Hepatocyte (in vitro differentiated cells): Measurements from ENCODE around the gene MATR3. TPM values are rescaled to one million over a fixed set of nuclear protein-coding genes. Genes with fewer than 3 reads are reported as not detected.

ENCODE experiments used
- DNase-seq: peaks from one replicate; pipeline ENCODE4 v3.0.0-alpha.2; 2016; ENCODE audit warnings: low spot score
- H2AFZ ChIP-seq: fragments of 200-600 bp; sonication (generic); 2 replicates; pipeline ENCODE4 v1.6.0; 2016; ENCODE audit warnings: antibody characterized with exemption, mild to moderate bottlenecking
- H3K27ac ChIP-seq: fragments of 200-600 bp; sonication (generic); 2 replicates; pipeline ENCODE4 v1.5.1; 2016; ENCODE audit warnings: mild to moderate bottlenecking
- H3K27me3 ChIP-seq: fragments of 200-600 bp; sonication (generic); 2 replicates; pipeline ENCODE4 v1.6.1; 2016
- H3K36me3 ChIP-seq: fragments of 200-600 bp; sonication (generic); replicated peaks from 2 replicates; pipeline ENCODE4 v1.5.1; 2016; ENCODE audit warnings: low read depth; ENCODE audit not compliant: insufficient read depth
- H3K4me1 ChIP-seq: fragments of 200-600 bp; sonication (generic); 2 replicates; pipeline ENCODE4 v1.5.1; 2016; ENCODE audit warnings: mild to moderate bottlenecking, moderate library complexity; ENCODE audit not compliant: insufficient read depth
- H3K4me2 ChIP-seq: fragments of 200-600 bp; sonication (generic); 2 replicates; pipeline ENCODE4 v1.6.0; 2016
- H3K4me3 ChIP-seq: fragments of 200-600 bp; sonication (generic); 2 replicates; pipeline ENCODE4 v1.5.1; 2016; ENCODE audit warnings: mild to moderate bottlenecking
- H3K79me2 ChIP-seq: fragments of 200-600 bp; sonication (generic); 2 replicates; pipeline ENCODE4 v1.6.0; 2017; ENCODE audit warnings: mild to moderate bottlenecking
- H3K9me2 ChIP-seq: fragments of 200-600 bp; sonication (generic); replicated peaks from 2 replicates; pipeline ENCODE4 v1.6.0; 2017; ENCODE audit warnings: mild to moderate bottlenecking; ENCODE audit not compliant: insufficient read depth
- H3K9me3 ChIP-seq: fragments of 200-600 bp; sonication (generic); 2 replicates; pipeline ENCODE4 v1.5.1; 2016; ENCODE audit warnings: low read depth, mild to moderate bottlenecking
- H4K20me1 ChIP-seq: fragments of 200-600 bp; sonication (generic); 2 replicates; pipeline ENCODE4 v1.6.0; 2016; ENCODE audit warnings: mild to moderate bottlenecking; ENCODE audit not compliant: insufficient read depth, poor library complexity, severe bottlenecking
- EZH2 ChIP-seq: fragments of 200-600 bp; sonication (generic); IDR thresholded peaks from 2 replicates; pipeline ENCODE4 v1.6.1; 2016; ENCODE audit warnings: antibody characterized with exemption, mild to moderate bottlenecking, borderline replicate concordance
- EZH2phosphoT487 ChIP-seq: fragments of 200-600 bp; sonication (generic); IDR thresholded peaks from one replicate; pipeline ENCODE4 v1.6.1; 2018; ENCODE audit warnings: antibody characterized with exemption, mild to moderate bottlenecking, low read depth, moderate library complexity; ENCODE audit not compliant: unreplicated experiment, severe bottlenecking
- WGBS: methylation state at CpG from one replicate; pipeline ENCODE4 v1.1.6; 2016; ENCODE audit warnings: low lambda C conversion rate; ENCODE audit errors: missing lambda C conversion rate; 5-methylcytosine and 5-hydroxymethylcytosine counted together
- polyA plus RNA-seq: library from polyadenylated mRNA; unstranded; fragments of >200 nt; fragmentation: Nextera tagmentation; extraction: Ambion mirVana; gene quantifications from 2 replicates; pipeline ENCODE4 v1.2.1, GENCODE V29; 2016
- total RNA-seq: library from RNA; depleted of rRNA; stranded (reverse); fragments of >200 nt; gene quantifications from 2 replicates; pipeline ENCODE4 v1.2.3, GENCODE V29; 2014
- TF ChIP-seq, protein P1 (sequence below): fragments of 200-600 bp; sonication (generic); IDR thresholded peaks from 2 replicates; pipeline ENCODE4 v1.5.1; 2016; ENCODE audit warnings: antibody characterized with exemption, mild to moderate bottlenecking; ENCODE audit not compliant: poor library complexity

MATR3 gene
- total and polyA plus RNA-seq, 2 experiments from 2014 or later, result 183 to 355 TPM

DNA sequence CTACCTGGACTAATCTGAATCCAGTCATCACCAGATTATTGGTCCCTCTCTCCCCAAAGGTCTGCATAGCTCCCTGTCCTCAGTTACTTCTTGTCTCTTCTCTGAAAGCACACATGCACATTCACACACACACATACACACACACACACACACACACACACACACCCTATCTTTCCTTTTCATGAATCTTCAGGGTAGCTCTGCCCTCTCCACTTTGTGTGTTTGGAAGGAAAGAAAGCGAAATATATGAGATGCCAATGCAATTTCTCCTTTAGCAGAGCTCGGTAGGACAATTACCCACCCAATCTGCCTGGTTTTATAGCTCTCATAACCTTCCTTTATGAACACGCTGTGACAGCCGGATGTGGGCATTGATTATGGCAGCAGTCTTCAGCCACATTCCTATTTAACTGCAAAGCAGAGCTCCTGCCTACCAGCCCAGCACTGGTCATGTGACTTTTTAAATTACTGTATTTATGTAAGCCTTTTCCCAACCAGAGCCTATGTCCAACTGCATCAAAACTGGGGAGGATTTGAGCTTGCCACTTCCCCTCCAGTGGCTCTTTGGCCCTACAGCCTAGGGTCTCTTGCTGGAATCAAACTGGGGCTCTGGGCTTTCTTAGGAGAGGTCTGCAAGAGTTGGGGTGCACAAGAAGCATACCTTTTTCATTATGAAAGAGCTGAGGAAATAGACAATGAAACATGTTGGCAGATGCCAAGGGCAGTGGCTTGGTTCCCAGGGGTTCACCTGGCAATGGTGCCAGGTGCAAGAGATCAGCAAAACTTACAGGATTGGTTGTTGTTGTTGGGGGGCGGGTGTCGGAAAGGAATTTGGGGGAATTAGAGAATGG lies 20.8 kb upstream of the MATR3 start:
- Histone ChIP-seq H3K9me2 (no peaks in the 10 kb centered on the region), H2AFZ (no peak overlapping the region), H3K79me2 (peaks cover 8% of the 10 kb centered on the region), H3K4me1 (peaks cover 17% of the 10 kb centered on the region), H3K27ac (no peak overlapping the region), H3K36me3 (no peaks in the 10 kb centered on the region), H4K20me1 (no peaks in the 10 kb centered on the region), H3K4me3 (no peak overlapping the region), H3K4me2 (peak overlapping the region; percentile 91), H3K9me3 (no peaks in the 10 kb centered on the region), H3K27me3 (no peaks in the 10 kb centered on the region)
- DNase-seq, result peak; percentile 31
- 75% methylated on average over 6 of the region's 6 CpGs for WGBS
- no peak for TF ChIP-seq EZH2
- TF ChIP-seq EZH2phosphoT487, result no peak
- TF ChIP-seq, protein P1, sequence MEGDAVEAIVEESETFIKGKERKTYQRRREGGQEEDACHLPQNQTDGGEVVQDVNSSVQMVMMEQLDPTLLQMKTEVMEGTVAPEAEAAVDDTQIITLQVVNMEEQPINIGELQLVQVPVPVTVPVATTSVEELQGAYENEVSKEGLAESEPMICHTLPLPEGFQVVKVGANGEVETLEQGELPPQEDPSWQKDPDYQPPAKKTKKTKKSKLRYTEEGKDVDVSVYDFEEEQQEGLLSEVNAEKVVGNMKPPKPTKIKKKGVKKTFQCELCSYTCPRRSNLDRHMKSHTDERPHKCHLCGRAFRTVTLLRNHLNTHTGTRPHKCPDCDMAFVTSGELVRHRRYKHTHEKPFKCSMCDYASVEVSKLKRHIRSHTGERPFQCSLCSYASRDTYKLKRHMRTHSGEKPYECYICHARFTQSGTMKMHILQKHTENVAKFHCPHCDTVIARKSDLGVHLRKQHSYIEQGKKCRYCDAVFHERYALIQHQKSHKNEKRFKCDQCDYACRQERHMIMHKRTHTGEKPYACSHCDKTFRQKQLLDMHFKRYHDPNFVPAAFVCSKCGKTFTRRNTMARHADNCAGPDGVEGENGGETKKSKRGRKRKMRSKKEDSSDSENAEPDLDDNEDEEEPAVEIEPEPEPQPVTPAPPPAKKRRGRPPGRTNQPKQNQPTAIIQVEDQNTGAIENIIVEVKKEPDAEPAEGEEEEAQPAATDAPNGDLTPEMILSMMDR, result no peak

DNA sequence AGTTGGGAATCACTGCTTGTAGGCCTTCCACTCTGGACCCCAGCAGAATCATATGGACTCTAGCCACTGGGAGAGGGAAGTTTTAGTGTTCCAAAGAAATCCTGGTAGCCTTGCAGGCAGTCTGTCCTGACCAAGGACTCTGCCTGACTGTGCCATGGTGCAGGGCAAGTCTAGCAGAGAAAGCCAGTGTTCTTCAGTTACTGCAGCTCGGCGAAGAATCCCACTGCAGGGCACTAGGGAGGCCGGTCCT lies 20.3 kb upstream of the MATR3 start:
- Histone ChIP-seq H3K4me1 (peaks cover 17% of the 10 kb centered on the region), H3K9me3 (no peaks in the 10 kb centered on the region), H3K36me3 (no peaks in the 10 kb centered on the region), H3K27ac (no peak overlapping the region), H4K20me1 (no peaks in the 10 kb centered on the region), H3K9me2 (no peaks in the 10 kb centered on the region), H3K27me3 (no peaks in the 10 kb centered on the region), H3K4me2 (peak overlapping the region; percentile 91), H3K79me2 (peaks cover 8% of the 10 kb centered on the region), H3K4me3 (peak overlapping the region; percentile 20), H2AFZ (peak overlapping the region; percentile 80)
- no peak for DNase-seq
- 27% methylated on average over 3 of the region's 3 CpGs for WGBS
- TF ChIP-seq, protein P1, result no peak
- TF ChIP-seq EZH2 (no peak), EZH2phosphoT487 (no peak)

- Histone ChIP-seq H3K36me3 (no peaks in the 10 kb centered on the region), H3K9me3 (no peaks in the 10 kb centered on the region), H3K79me2 (peaks cover 8% of the 10 kb centered on the region), H3K27ac (peak overlapping the region; percentile 67), H2AFZ (peak overlapping the region; percentile 80), H3K4me1 (peaks cover 17% of the 10 kb centered on the region), H3K9me2 (no peaks in the 10 kb centered on the region), H4K20me1 (no peaks in the 10 kb centered on the region), H3K4me3 (peak overlapping the region; percentile 20), H3K4me2 (peak overlapping the region; percentile 91), H3K27me3 (no peaks in the 10 kb centered on the region)
- WGBS, result 5% methylated on average over 45 of the region's 47 CpGs
- DNase-seq, result peak; percentile 94
- TF ChIP-seq, protein P1, result no peak
- TF ChIP-seq EZH2phosphoT487, result no peak
- TF ChIP-seq EZH2, result no peak
Measured at GRCh38 chr5:139273572-139274289, 19.8 kb upstream of the MATR3 start.
